Osteoblast (primary cell): Measurements from ENCODE around the gene EYS. TPM values are rescaled to one million over a fixed set of nuclear protein-coding genes. Genes with fewer than 3 reads are reported as not detected.

ENCODE experiments used
- DNase-seq: peaks from one replicate; pipeline ENCODE4 v3.0.0; 2011; ENCODE audit warnings: low spot score, mixed read lengths; ENCODE audit not compliant: insufficient read length; ENCODE audit errors: missing footprints
- H2AFZ ChIP-seq: 2 replicates; pipeline ENCODE4 v1.6.0; 2011; ENCODE audit warnings: mild to moderate bottlenecking, low read length
- H3K27ac ChIP-seq: 2 replicates; pipeline ENCODE4 v1.5.1; 2011; ENCODE audit warnings: mild to moderate bottlenecking, low read depth, low read length, moderate library complexity
- H3K27me3 ChIP-seq: 2 replicates; pipeline ENCODE4 v1.6.0; 2012; ENCODE audit warnings: mild to moderate bottlenecking, control low read depth, inconsistent platforms, low read length, moderate library complexity; ENCODE audit not compliant: insufficient read depth
- H3K36me3 ChIP-seq: 2 replicates; pipeline ENCODE4 v1.5.1; 2011; ENCODE audit warnings: mild to moderate bottlenecking, low read length, control low read depth, moderate library complexity; ENCODE audit not compliant: insufficient read depth
- H3K4me1 ChIP-seq: 2 replicates; pipeline ENCODE4 v1.5.1; 2011; ENCODE audit warnings: mild to moderate bottlenecking, low read length, control low read depth, moderate library complexity; ENCODE audit not compliant: insufficient read depth
- H3K4me2 ChIP-seq: 2 replicates; pipeline ENCODE4 v1.6.0; 2011; ENCODE audit warnings: mild to moderate bottlenecking, low read length; ENCODE audit not compliant: insufficient read depth
- H3K4me3 ChIP-seq: fragments of 200-600 bp; sonication (generic); 3 replicates; pipeline ENCODE4 v1.5.1; 2012; ENCODE audit warnings: mild to moderate bottlenecking, low read length, inconsistent platforms; ENCODE audit not compliant: insufficient read depth
- H3K79me2 ChIP-seq: 2 replicates; pipeline ENCODE4 v1.6.0; 2012; ENCODE audit warnings: mild to moderate bottlenecking, low read length, control low read depth, inconsistent platforms; ENCODE audit not compliant: insufficient read depth
- H3K9me3 ChIP-seq: 2 replicates; pipeline ENCODE4 v1.5.1; 2011; ENCODE audit warnings: low read depth, low read length, control low read depth
- H4K20me1 ChIP-seq: 2 replicates; pipeline ENCODE4 v1.6.0; 2012; ENCODE audit warnings: mild to moderate bottlenecking, low read length, control low read depth; ENCODE audit not compliant: insufficient read depth
- CTCF ChIP-seq: IDR thresholded peaks from 2 replicates; pipeline ENCODE4 v1.5.1; 2011; ENCODE audit warnings: mild to moderate bottlenecking, low read depth, low read length, moderate library complexity; ENCODE audit errors: extremely low read depth
- total RNA-seq: library from RNA; depleted of rRNA; stranded (reverse); fragments of >200 nt; gene quantifications from 2 replicates; pipeline ENCODE4 v1.2.3, GENCODE V29; 2012

EYS gene
- total RNA-seq, 1 donor: under 0.01 TPM

GRCh38 chr6:64786736-64787135 lies 920.3 kb downstream of the EYS start:
- H3K27me3 ChIP-seq: no peaks in the 10 kb centered on the region
- no peak for DNase-seq
- no peaks in the 10 kb centered on the region for H3K79me2 ChIP-seq
- H4K20me1 ChIP-seq: no peaks in the 10 kb centered on the region
- no peak overlapping the region for H3K4me3 ChIP-seq
- no peak for TF ChIP-seq CTCF
- no peak overlapping the region for H3K4me2 ChIP-seq
- no peaks in the 10 kb centered on the region for H3K36me3 ChIP-seq
- H3K27ac ChIP-seq: no peak overlapping the region
- H3K9me3 ChIP-seq: peaks cover 2% of the 10 kb centered on the region
- H2AFZ ChIP-seq: no peak overlapping the region
- no peaks in the 10 kb centered on the region for H3K4me1 ChIP-seq

- H2AFZ ChIP-seq: no peak overlapping the region
- H3K4me3 ChIP-seq: no peak overlapping the region
- H4K20me1 ChIP-seq: no peaks in the 10 kb centered on the region
- TF ChIP-seq CTCF: no peak
- no peaks in the 10 kb centered on the region for H3K79me2 ChIP-seq
- no peak for DNase-seq
- H3K9me3 ChIP-seq: peaks cover 2% of the 10 kb centered on the region
- no peak overlapping the region for H3K27ac ChIP-seq
- H3K4me1 ChIP-seq: no peaks in the 10 kb centered on the region
- no peaks in the 10 kb centered on the region for H3K27me3 ChIP-seq
- no peak overlapping the region for H3K4me2 ChIP-seq
- H3K36me3 ChIP-seq: no peaks in the 10 kb centered on the region
Observed at GRCh38 chr6:64782877-64783276, 924.1 kb downstream of the EYS start.

DNA sequence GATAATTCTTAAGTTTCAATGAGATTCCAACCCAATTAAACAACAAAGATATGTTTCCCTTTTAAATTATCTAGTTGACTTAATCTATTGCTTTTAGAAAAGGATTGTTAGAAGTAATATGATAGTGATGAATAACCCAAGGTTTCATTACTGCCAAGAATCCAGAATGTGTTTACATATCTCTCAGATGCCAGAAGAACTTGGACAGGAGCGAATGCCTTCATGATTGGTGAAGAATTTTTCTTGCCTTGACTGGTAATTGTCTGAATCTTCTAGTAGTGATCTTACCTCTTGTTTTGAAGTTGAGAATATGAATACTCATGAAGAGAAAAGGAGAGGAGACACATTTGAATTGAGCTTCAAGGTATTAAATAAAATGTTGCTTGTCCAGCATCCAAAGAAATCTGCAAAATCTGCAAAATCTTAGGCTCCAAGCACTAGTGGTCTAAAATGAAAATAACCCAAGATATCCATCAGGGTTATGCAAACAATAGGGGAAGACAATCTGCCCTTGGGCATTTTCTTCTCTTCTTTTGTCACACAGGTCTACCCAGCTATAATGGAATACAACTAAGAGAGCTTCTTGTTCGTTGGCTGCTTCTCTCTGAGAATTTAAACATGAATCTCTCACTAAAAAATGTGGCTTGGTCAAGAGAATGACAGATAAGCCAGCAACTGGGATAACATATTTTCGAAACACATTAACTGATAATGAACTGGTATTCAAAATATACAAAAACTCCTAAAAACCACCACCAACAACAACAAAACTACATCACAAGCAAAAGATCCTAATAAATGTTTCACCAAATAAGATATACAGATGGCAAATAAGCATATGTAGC lies 928.9 kb downstream of the EYS start:
- H3K36me3 ChIP-seq: no peaks in the 10 kb centered on the region
- no peaks in the 10 kb centered on the region for H3K4me1 ChIP-seq
- no peak overlapping the region for H2AFZ ChIP-seq
- no peak for DNase-seq
- H3K9me3 ChIP-seq: no peaks in the 10 kb centered on the region
- H3K27me3 ChIP-seq: no peaks in the 10 kb centered on the region
- H3K79me2 ChIP-seq: no peaks in the 10 kb centered on the region
- no peak overlapping the region for H3K4me2 ChIP-seq
- no peak overlapping the region for H3K4me3 ChIP-seq
- no peaks in the 10 kb centered on the region for H4K20me1 ChIP-seq
- TF ChIP-seq CTCF: no peak
- no peak overlapping the region for H3K27ac ChIP-seq

GRCh38 chr6:64776359-64776758 lies 930.7 kb downstream of the EYS start:
- DNase-seq: no peak
- TF ChIP-seq CTCF: no peak
- no peaks in the 10 kb centered on the region for H4K20me1 ChIP-seq

More at GRCh38 chr6:64776359-64776758, 930.7 kb downstream of the EYS start:
- H3K4me2 ChIP-seq: no peak overlapping the region
- H3K9me3 ChIP-seq: no peaks in the 10 kb centered on the region
- H3K4me3 ChIP-seq: no peak overlapping the region
- H3K4me1 ChIP-seq: no peaks in the 10 kb centered on the region
- H3K79me2 ChIP-seq: no peaks in the 10 kb centered on the region
- no peak overlapping the region for H2AFZ ChIP-seq
- H3K27ac ChIP-seq: no peak overlapping the region
- H3K27me3 ChIP-seq: no peaks in the 10 kb centered on the region
- no peaks in the 10 kb centered on the region for H3K36me3 ChIP-seq
